A549 (cell line): ENCODE data around the gene ELMOD1.

Experiments used
- CHD4 ChIP-seq: fragments of 200-600 bp; sonication (generic); IDR thresholded peaks from 2 replicates; pipeline ENCODE4 v1.6.1; 2016; ENCODE audit warnings: antibody characterized with exemption, mild to moderate bottlenecking, borderline replicate concordance
- EP300 ChIP-seq, 2 experiments: fragments of >200 bp; sonication (Bioruptor Twin); formaldehyde crosslinking; IDR thresholded peaks; 2 replicates in 1 of 2; 3 replicates in 1 of 2; pipeline ENCODE4 v1.6.1; 2016 to 2017
- JUN ChIP-seq, 2 experiments: fragments of >200 bp; sonication (Bioruptor Twin); formaldehyde crosslinking; IDR thresholded peaks; 2 replicates in 1 of 2; 3 replicates in 1 of 2; pipeline ENCODE4 v1.6.1; 2016 to 2017
- KDM1A ChIP-seq: fragments of 200-600 bp; sonication (generic); IDR thresholded peaks from 2 replicates; pipeline ENCODE4 v1.6.1; 2016; ENCODE audit warnings: low read depth, mild to moderate bottlenecking
- NFE2L2 ChIP-seq: fragments of 150-350 bp; conservative IDR thresholded peaks from 2 replicates; pipeline ENCODE4 v1.6.1; 2014; ENCODE audit warnings: low read length
- NR3C1 ChIP-seq: fragments of >200 bp; sonication (Bioruptor Twin); formaldehyde crosslinking; IDR thresholded peaks from 3 replicates; pipeline ENCODE4 v1.6.1; 2017
- POLR2A ChIP-seq: IDR thresholded peaks from 2 replicates; pipeline ENCODE4 v1.6.1; 2012; ENCODE audit warnings: mild to moderate bottlenecking, low read length
- RAD21 ChIP-seq, 2 experiments: fragments of >200 bp in 1 of 2; sonication (Bioruptor Twin) in 1 of 2; formaldehyde crosslinking in 1 of 2; IDR thresholded peaks in 1 of 2; conservative IDR thresholded peaks in 1 of 2; 2 replicates in 1 of 2; 3 replicates in 1 of 2; pipeline ENCODE4 v1.6.1; 2012 to 2018; ENCODE audit warnings: inconsistent platforms in 1 of 2
- RFX5 ChIP-seq: fragments of 450-650 bp; IDR thresholded peaks from 2 replicates; pipeline ENCODE4 v1.7.1; 2014; ENCODE audit warnings: antibody characterized with exemption, mild to moderate bottlenecking, moderate library complexity
- SMC3 ChIP-seq: fragments of >200 bp; sonication (Bioruptor Twin); formaldehyde crosslinking; IDR thresholded peaks from 3 replicates; pipeline ENCODE4 v1.6.1; 2018; ENCODE audit warnings: inconsistent platforms
- ZNF302 ChIP-seq: fragments of 250-450 bp; sonication (Bioruptor Pico); IDR thresholded peaks from 2 replicates; pipeline ENCODE4 v1.9.0; 2021; ENCODE audit warnings: inconsistent platforms, mild to moderate bottlenecking, moderate library complexity
- TF ChIP-seq, protein P1 (sequence below): fragments of >200 bp; sonication (Bioruptor Twin); formaldehyde crosslinking; IDR thresholded peaks from 3 replicates; pipeline ENCODE4 v1.5.1; 2016
- TF ChIP-seq, protein P2 (sequence below): IDR thresholded peaks from 2 replicates; pipeline ENCODE4 v1.6.1; 2012
- TF ChIP-seq, protein P3 (sequence below): fragments of 200-600 bp; sonication (generic); IDR thresholded peaks from 2 replicates; pipeline ENCODE4 v1.6.1; 2016; ENCODE audit warnings: antibody characterized with exemption, mild to moderate bottlenecking, moderate library complexity

DNA sequence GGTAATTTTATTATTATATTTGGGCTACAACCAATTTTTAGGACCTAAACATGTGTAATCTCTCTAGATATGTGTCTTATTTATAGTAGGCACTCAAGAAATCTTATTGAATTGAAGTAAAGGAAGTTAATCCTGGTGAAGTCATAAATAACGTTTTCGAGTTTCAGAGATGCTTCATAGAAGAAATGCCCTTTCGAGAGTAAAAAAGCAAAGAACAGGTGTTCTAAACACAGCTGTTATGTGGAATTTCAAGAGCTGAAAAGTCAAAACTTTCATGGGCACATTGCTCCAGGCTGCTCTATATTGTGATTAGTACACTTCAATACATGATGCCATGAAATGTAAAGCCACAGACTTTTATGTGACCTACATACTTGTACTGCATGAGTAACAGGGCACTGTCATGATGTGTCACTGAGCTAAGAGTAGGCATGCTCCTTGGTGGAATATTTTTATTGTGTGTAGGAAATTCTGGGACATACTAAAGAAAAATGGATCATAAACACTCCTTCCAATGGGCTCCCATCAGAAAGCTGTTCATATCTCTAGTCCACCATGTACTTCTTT is 7.2 kb upstream of the ELMOD1 start:
- TF ChIP-seq, protein P1, sequence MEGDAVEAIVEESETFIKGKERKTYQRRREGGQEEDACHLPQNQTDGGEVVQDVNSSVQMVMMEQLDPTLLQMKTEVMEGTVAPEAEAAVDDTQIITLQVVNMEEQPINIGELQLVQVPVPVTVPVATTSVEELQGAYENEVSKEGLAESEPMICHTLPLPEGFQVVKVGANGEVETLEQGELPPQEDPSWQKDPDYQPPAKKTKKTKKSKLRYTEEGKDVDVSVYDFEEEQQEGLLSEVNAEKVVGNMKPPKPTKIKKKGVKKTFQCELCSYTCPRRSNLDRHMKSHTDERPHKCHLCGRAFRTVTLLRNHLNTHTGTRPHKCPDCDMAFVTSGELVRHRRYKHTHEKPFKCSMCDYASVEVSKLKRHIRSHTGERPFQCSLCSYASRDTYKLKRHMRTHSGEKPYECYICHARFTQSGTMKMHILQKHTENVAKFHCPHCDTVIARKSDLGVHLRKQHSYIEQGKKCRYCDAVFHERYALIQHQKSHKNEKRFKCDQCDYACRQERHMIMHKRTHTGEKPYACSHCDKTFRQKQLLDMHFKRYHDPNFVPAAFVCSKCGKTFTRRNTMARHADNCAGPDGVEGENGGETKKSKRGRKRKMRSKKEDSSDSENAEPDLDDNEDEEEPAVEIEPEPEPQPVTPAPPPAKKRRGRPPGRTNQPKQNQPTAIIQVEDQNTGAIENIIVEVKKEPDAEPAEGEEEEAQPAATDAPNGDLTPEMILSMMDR: no peak
- TF ChIP-seq EP300 (IDR thresholded peaks at IDR 0.05) (no peak), SMC3 (no peak), CHD4 (no peak), NR3C1 (no peak), ZNF302 (no peak), KDM1A (no peak), RFX5 (no peak), POLR2A (no peak), NFE2L2 (no peak), JUN (IDR thresholded peaks at IDR 0.05) (no peak), RAD21 (conservative IDR thresholded peaks at IDR 0.05 in 1 of 2, IDR thresholded peaks at IDR 0.05 in 1 of 2) (no peak)
- TF ChIP-seq, protein P2, sequence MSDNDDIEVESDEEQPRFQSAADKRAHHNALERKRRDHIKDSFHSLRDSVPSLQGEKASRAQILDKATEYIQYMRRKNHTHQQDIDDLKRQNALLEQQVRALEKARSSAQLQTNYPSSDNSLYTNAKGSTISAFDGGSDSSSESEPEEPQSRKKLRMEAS: no peak
- TF ChIP-seq, protein P3, sequence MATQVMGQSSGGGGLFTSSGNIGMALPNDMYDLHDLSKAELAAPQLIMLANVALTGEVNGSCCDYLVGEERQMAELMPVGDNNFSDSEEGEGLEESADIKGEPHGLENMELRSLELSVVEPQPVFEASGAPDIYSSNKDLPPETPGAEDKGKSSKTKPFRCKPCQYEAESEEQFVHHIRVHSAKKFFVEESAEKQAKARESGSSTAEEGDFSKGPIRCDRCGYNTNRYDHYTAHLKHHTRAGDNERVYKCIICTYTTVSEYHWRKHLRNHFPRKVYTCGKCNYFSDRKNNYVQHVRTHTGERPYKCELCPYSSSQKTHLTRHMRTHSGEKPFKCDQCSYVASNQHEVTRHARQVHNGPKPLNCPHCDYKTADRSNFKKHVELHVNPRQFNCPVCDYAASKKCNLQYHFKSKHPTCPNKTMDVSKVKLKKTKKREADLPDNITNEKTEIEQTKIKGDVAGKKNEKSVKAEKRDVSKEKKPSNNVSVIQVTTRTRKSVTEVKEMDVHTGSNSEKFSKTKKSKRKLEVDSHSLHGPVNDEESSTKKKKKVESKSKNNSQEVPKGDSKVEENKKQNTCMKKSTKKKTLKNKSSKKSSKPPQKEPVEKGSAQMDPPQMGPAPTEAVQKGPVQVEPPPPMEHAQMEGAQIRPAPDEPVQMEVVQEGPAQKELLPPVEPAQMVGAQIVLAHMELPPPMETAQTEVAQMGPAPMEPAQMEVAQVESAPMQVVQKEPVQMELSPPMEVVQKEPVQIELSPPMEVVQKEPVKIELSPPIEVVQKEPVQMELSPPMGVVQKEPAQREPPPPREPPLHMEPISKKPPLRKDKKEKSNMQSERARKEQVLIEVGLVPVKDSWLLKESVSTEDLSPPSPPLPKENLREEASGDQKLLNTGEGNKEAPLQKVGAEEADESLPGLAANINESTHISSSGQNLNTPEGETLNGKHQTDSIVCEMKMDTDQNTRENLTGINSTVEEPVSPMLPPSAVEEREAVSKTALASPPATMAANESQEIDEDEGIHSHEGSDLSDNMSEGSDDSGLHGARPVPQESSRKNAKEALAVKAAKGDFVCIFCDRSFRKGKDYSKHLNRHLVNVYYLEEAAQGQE: no peak
